ENCODE data around the gene FAM170B.

FAM170B gene

DNA sequence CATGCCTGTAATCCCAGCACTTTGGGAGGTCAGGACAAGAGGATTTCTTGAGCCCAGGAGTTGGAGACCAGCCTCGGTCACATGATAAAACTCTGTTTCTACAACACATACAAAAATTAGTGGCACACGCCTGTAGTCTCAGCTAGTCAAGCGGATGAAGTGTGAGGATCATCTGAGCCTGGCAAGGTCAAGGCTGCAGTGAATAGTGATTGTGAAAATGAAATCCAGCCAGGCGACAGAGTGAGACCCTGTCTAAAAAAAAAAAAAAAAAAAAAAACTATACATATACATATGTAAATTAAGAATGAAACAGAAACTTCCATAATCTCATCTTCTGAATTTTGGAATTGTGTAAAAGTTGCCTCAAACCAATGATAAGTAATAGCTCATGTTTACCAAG is 18.2 kb upstream of the FAM170B start:
- DNase-seq (ENCODE audit: low read depth, low spot score), result no peak

GRCh38 chr10:49151481-49151880 is 17.7 kb upstream of the FAM170B start:
- DNase-seq (ENCODE audit: low read depth, low spot score), result no peak

DNA sequence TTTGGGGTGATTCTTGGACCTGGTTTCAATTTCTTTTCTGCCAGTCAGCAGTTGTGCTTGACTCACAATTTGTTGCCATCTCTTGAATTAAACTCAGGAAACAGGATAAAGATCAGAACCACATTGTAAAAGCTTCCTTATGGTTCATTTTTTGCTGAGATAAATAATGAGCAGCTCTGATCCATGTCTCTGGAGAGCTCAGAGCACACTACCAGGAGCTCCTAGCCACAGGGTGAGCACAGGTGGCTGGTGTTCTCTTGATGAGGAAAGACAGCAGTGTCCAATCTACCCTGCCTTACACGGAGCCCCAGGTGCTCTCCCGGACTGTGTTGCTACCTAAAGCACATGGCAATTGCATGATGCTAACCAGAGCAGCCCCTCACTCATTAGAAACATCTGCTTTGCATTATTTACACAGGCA is 17.2 kb upstream of the FAM170B start:
- DNase-seq (ENCODE audit: low read depth, low spot score), result no peak

- DNase-seq (ENCODE audit: low read depth, low spot score), result no peak
These were observed 16.6 kb upstream of the FAM170B start for GRCh38 chr10:49150426-49150825.

DNA sequence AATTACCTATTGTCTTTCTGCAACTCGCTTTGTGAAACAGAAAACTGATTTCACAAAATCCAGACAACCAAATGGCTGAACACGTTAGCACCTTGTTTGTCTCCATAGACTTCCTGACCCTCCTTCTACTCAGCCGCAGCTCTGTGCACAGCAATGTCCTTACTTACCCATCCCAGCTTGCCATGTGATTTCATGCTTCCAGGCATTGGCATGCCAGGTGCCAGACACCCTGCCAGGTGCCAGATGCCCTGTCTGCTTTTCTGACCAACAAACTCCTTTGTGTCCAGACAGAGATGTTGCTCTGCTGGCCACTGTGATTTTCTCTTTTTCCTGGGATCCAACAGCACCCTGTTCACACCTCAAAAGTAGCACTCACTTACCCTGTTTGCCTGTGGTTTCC is 16.1 kb upstream of the FAM170B start:
- no peak for DNase-seq (ENCODE audit: low read depth, low spot score)

GRCh38 chr10:49144058-49144720 is 10.4 kb upstream of the FAM170B start:
- DNase-seq (ENCODE audit: low read depth, low spot score), result no peak

DNA sequence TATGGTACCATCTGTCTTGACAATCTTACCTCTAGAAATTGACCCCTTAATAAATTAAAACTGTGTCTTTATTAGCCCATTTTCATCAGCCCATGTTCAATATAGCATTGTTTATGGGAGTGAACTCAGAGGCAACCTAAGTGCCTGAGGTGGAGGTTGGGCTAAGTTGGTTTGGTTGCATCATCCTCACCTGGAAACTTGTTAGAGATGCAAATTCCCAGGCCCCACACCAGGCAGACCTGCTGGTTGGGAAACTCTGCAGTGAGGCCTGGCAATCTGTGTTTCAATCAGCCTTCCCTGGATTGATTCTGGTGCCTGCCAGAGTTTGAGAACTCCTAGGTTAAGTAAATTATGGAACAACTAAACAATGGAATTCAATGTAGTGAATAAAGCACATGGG is 9.4 kb upstream of the FAM170B start:
- DNase-seq (ENCODE audit: low read depth, low spot score), result no peak

GRCh38 chr10:49141541-49142332 is 7.9 kb upstream of the FAM170B start:
- DNase-seq (ENCODE audit: low read depth, low spot score), result no peak

GRCh38 chr10:49140304-49141177 is 6.7 kb upstream of the FAM170B start:
- no peak for DNase-seq (ENCODE audit: low read depth, low spot score)

GRCh38 chr10:49139846-49140195 is 6.0 kb upstream of the FAM170B start:
- no peak for DNase-seq (ENCODE audit: low read depth, low spot score)

DNA sequence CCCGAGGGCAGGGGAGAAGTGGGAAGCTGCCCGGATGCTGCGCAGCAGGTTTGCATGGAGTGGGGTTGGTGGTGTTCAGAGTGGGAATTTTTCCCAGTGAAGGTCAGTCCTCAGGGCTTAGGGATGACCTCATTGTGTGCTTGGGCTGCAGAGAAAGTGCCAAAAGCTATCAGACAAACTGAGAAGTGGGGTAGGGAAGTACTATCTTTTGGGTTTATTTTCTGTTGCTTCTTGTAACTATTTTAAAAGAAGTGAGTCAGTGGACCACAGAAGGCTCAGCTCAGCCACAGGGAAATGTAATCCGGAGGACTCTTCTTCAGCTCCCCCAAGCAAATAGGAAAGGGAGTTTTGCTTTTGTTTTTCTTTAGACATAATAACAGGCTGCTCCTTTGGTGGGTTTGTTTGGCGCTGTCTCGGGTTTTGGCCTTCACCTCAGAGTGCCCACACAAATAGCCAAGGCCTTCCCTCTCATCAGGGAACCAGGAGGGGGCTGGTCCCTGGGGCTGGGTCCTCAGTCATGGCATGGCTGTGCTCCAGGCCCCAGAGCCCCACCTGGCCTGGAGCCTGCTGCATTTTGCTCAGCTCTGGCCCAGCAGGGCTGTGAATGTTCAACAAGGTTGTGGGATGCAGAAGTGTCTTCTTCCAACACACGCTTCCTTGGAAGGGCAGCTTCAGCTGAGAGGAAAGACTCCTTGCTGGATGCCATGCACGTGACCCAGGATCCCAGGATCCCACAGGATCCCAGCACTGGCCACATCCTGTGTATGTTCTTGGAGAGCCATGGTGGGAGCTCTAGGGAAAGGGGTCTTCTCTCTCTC is 5.4 kb upstream of the FAM170B start:
- peak; percentile 75 for DNase-seq (ENCODE audit: low read depth, low spot score)

GRCh38 chr10:49138361-49138891 is 4.6 kb upstream of the FAM170B start:
- DNase-seq (ENCODE audit: low read depth, low spot score), result no peak

GRCh38 chr10:49136525-49136924 is 2.7 kb upstream of the FAM170B start:
- no peak for DNase-seq (ENCODE audit: low read depth, low spot score)

DNA sequence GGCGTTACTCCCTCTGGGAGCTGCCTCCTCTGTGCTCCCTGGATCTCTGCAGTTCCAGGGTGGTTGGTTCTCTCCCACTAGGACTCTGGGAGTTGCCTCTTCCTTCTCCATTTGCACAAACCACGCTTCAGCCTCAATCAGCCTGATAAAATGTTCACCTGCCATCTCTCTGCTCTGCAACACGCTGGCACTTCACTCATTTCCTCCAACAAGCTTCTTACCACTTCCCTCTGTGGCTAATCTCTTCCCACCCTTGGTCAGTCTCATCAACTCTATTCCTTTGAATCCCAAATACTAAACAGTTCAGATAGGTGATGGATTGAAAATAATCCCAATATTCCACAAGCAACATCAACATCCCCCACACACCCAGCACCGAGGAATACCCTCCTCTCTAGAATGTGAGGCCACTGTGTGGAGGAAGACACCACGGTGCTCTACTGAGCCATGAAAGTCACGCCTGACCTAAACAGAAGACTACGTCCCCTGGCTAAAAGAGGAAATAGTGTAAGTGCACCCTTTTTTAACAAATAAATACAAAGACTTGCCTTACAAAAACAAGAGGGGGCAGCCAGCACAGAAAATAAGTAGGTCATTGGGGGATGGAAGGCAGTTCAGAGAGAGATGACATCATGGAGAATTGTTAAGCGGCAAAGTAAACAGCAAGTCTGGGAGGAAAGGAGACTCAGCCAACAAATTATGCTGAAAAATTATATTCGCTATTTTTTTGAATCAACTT is 1.9 kb upstream of the FAM170B start:
- no peak for DNase-seq (ENCODE audit: low read depth, low spot score)

DNA sequence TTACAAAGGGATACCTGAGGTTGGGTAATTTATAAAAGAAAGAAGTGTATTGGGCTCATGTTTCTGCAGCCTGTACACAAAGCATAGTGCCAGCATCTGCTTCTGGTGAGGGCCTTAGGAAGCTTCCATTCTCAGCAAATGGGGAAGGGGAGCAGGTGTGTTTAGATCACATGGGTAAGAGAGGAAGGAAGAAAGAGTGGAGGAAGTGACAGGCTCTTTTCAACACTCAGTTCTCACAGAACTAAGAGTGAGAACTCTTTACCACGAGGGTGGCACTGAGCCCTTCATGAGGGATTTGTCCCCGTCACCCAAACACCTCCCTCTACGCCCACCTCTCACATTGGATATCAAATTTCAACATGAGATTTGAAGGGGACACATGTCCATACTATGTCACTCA is 506 bp upstream of the FAM170B start:
- no peak for DNase-seq (ENCODE audit: low read depth, low spot score)

- DNase-seq (ENCODE audit: low read depth, low spot score), result no peak
These were observed 1.5 kb downstream of the FAM170B start for GRCh38 chr10:49132362-49132737.

GRCh38 chr10:49131507-49132361 is 2.1 kb downstream of the FAM170B start:
- no peak for DNase-seq (ENCODE audit: low read depth, low spot score)

- no peak for DNase-seq (ENCODE audit: low read depth, low spot score)
These were observed 4.4 kb downstream of the FAM170B start for GRCh38 chr10:49129376-49129775.

GRCh38 chr10:49128854-49129253 is 5.0 kb downstream of the FAM170B start:
- DNase-seq (ENCODE audit: low read depth, low spot score), result no peak

Measured in brain pericyte (primary cell).